LNCaP clone FGC (cell line): Measurements from ENCODE around the gene NFKBIB.

ENCODE experiments used
- DNase-seq: peaks from one replicate; pipeline ENCODE4 v3.0.0-alpha.2; 2011; ENCODE audit warnings: low read depth
- H3K4me3 ChIP-seq: 2 replicates; pipeline ENCODE4 v1.5.1; 2011; ENCODE audit warnings: mild to moderate bottlenecking, low read depth, low read length, control low read depth
- CTCF ChIP-seq: IDR thresholded peaks from 2 replicates; pipeline ENCODE4 v1.5.1; 2012; ENCODE audit warnings: mild to moderate bottlenecking; ENCODE audit not compliant: control insufficient read depth, insufficient read depth; ENCODE audit errors: extremely low read depth

Gene NFKBIB

DNA sequence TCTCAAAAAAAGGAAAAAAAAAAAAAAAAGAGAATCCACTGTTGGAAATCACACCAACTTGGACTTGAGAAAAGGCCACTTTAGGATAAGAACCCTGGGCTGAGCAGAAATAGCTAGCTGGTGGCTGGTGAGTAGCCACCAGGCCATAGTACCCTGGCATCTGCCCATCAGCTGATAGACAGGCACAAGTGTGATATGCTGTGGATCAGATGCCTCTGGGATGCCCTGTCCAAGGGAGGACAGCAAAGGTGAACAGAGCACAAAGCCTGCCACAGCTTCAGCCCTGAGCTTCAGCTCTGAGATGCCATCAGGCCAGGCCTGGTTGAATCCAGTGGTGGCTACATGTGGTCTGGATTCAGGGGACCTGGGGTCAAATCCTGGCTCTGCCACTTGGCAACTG, 9.1 kb upstream of the NFKBIB start:
- DNase-seq: no peak
- H3K4me3 ChIP-seq: no peak overlapping the region
- no peak for TF ChIP-seq CTCF

DNA sequence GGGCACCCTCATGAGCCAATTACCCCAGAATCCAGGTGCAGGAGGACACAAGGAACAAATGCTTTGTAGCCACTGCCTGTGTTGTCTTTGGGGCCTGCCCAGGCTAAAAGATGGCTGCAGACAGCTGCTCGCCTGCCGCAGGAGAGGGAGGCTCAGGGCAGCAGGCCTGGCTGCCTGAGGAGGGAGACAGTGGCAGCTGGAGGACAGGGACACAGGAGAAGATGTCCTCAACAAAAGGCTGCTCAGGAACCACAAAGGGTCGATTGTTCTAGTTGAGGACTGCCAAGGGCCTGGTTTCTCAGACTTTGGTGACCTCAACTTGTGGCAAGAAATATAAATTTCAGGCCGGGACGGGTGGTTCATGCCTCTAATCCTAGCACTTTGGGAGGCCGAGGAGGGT, 8.0 kb upstream of the NFKBIB start:
- DNase-seq: no peak

GRCh38 chr19:38892841-38893240, 6.9 kb upstream of the NFKBIB start:
- DNase-seq: no peak
- TF ChIP-seq CTCF: no peak
- H3K4me3 ChIP-seq: no peak overlapping the region

More for the DNA sequence above, 8.0 kb upstream of the NFKBIB start:
- no peak for TF ChIP-seq CTCF
- no peak overlapping the region for H3K4me3 ChIP-seq

GRCh38 chr19:38893341-38893771, 6.4 kb upstream of the NFKBIB start:
- no peak overlapping the region for H3K4me3 ChIP-seq
- no peak for DNase-seq
- TF ChIP-seq CTCF: no peak

DNA sequence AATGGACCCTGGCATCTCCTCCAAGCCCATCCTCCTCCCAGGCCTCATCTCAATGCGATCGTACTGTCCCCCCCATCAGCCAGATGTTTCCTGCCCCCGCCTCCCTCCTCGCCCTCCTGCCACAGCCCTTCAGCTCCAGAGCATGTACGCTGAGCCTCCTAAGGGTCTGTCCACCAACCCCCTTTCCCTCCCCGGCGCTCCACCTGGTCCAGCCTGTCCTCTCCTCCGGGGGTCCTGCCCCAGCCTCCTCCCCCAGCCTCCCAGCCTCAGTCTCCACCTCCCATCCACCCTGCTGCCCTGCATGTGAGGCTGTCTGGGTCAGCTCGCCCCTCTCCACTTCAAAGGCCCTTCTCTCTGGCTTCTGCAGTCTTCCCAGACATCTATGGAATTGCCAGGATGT, 4.8 kb upstream of the NFKBIB start:
- no peak for DNase-seq
- TF ChIP-seq CTCF: no peak
- H3K4me3 ChIP-seq: no peak overlapping the region

GRCh38 chr19:38898788-38899446, 852 bp upstream of the NFKBIB start:
- H3K4me3 ChIP-seq: peak overlapping the region; percentile 99
- TF ChIP-seq CTCF: no peak
- DNase-seq: no peak

DNA sequence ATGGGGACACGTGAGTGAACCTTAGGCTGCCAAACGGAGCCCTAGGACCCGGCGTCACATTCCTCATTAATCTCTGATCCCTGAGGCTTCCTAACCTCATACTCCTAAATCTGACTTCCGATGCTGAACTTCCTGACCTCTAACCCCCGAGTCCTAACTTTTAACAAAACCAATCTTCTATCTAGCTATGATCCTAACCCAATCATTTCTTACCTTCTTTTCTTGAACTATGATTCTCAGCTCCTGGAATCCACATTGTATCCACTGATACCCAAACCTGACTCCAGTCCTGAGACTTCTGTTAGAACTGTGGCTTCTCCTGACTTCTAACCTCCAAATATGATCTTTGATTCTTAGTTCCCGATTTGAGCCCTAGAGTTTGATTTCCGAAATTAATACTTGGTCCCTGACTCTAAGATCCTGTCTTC, 447 bp downstream of the NFKBIB start:
- DNase-seq: no peak
- TF ChIP-seq CTCF: no peak
- H3K4me3 ChIP-seq: peak overlapping the region; percentile 99
